Measurements from ENCODE around the gene FOXN1.

FOXN1 gene

GRCh38 chr17:28507567-28508203, 1.5 kb downstream of the FOXN1 start:
- no peak for TF ChIP-seq CTCF (IDR thresholded peaks at IDR 0.05; ENCODE audit: borderline replicate concordance, control extremely low read depth, extremely low read depth, insufficient read depth, missing control alignments)
- in situ Hi-C loops (cut with MboI; ENCODE audit: low sequenced_read_pairs, unreplicated experiment): no loop called here
- no peak for DNase-seq (ENCODE audit: low spot score)

- no peak for TF ChIP-seq CTCF (IDR thresholded peaks at IDR 0.05; ENCODE audit: borderline replicate concordance, control extremely low read depth, extremely low read depth, insufficient read depth, missing control alignments)
- in situ Hi-C loops (cut with MboI; ENCODE audit: low sequenced_read_pairs, unreplicated experiment): no loop called here
- no peak for DNase-seq (ENCODE audit: low spot score)
These were observed 2.1 kb downstream of the FOXN1 start for GRCh38 chr17:28508211-28508724.

- DNase-seq (ENCODE audit: low spot score): no peak
- in situ Hi-C loops (cut with MboI; ENCODE audit: low sequenced_read_pairs, unreplicated experiment): no loop called here
- TF ChIP-seq CTCF (IDR thresholded peaks at IDR 0.05; ENCODE audit: borderline replicate concordance, control extremely low read depth, extremely low read depth, insufficient read depth, missing control alignments): no peak
These were observed 3.6 kb downstream of the FOXN1 start for GRCh38 chr17:28509789-28510188.

DNA sequence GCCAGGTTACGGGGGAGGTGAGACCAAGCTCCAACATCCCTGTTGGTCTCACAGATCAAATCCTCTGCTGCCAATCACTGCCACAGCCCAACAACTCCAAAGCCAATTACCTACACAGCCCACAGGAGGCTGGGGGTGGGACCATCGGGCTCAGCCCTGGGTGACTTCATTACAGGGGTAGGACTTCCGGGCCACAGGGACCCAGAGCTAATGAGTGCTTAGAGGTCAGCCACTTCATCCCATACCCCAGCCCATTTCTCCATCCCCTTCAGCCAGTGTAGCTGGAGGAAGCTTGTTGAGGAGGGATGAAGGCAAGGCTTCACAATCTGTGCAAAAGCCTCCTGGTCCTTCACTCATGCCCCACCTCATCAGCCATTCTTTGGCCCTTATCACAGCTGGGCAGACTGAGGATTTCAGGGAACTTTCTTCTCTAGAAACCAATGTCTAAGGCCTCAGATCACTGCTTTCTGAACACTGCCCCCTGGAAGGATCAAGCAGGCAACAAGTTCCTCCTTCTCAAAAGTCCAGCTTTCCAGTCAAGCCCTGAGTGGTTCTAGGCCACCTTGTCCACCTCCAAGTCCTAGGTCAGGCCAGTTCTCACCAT, 5.8 kb downstream of the FOXN1 start:
- in situ Hi-C loops (cut with MboI; ENCODE audit: low sequenced_read_pairs, unreplicated experiment): no loop called here
- DNase-seq (ENCODE audit: low spot score): no peak
- no peak for TF ChIP-seq CTCF (IDR thresholded peaks at IDR 0.05; ENCODE audit: borderline replicate concordance, control extremely low read depth, extremely low read depth, insufficient read depth, missing control alignments)

GRCh38 chr17:28513476-28513875, 7.3 kb downstream of the FOXN1 start:
- in situ Hi-C loops (cut with MboI; ENCODE audit: low sequenced_read_pairs, unreplicated experiment): no loop called here
- no peak for TF ChIP-seq CTCF (IDR thresholded peaks at IDR 0.05; ENCODE audit: borderline replicate concordance, control extremely low read depth, extremely low read depth, insufficient read depth, missing control alignments)
- DNase-seq (ENCODE audit: low spot score): no peak

DNA sequence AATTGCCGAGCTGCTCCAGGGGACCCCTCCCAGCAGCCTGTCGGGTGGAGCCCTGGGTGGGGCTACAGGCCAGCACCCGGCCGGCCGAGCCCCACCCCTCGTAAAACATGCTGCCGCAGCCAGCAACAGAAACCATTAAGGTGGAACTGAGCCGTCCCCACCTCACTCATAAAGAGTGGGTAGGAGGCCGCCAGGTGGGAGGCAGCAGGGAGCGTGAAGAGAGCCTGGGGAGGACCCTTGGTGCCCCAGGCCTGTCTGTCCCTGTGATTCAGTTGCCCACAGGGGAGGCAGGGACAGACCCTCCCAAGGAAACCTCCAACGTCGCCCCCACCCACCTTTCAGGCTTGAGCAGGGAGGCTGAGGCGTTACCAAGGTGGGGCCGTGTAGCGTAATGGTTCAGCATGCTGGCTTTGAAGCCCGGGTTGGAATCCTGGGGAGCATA, 8.4 kb downstream of the FOXN1 start:
- TF ChIP-seq CTCF (IDR thresholded peaks at IDR 0.05; ENCODE audit: borderline replicate concordance, control extremely low read depth, extremely low read depth, insufficient read depth, missing control alignments): no peak
- in situ Hi-C loops (cut with MboI; ENCODE audit: low sequenced_read_pairs, unreplicated experiment): no loop called here
- no peak for DNase-seq (ENCODE audit: low spot score)
